GM06990 (cell line): ENCODE results near the gene CCDC88C.
"Not testable (repeated sequence)": the region's sequence is repeated elsewhere in the genome, so short reads cannot be mapped to it uniquely, and the experiment has no call there.

Source experiments
- DNase-seq: peaks from one replicate; pipeline ENCODE4 v3.0.0-alpha.2; 2011; ENCODE audit not compliant: insufficient read length; ENCODE audit errors: extremely low read depth
- H3K27me3 ChIP-seq: replicated peaks from 2 replicates; pipeline ENCODE4 v1.6.0; 2011; ENCODE audit warnings: low read length; ENCODE audit not compliant: control insufficient read depth, insufficient read depth
- H3K36me3 ChIP-seq: 2 replicates; pipeline ENCODE4 v1.5.1; 2011; ENCODE audit warnings: low read length; ENCODE audit not compliant: control insufficient read depth, insufficient read depth
- H3K4me3 ChIP-seq: replicated peaks from 2 replicates; pipeline ENCODE4 v1.5.1; 2011; ENCODE audit warnings: low read depth, mild to moderate bottlenecking, control low read depth, low read length
- CTCF ChIP-seq: IDR thresholded peaks from 2 replicates; pipeline ENCODE4 v1.5.1; 2011; ENCODE audit warnings: low read length, control low read depth, mild to moderate bottlenecking, inconsistent platforms; ENCODE audit not compliant: insufficient read depth, poor library complexity, severe bottlenecking

CCDC88C gene

GRCh38 chr14:91429385-91429784 is 11.8 kb upstream of the CCDC88C start:
- no peak for TF ChIP-seq CTCF
- Histone ChIP-seq H3K36me3 (no peaks in the 10 kb centered on the region), H3K27me3 (no peaks in the 10 kb centered on the region), H3K4me3 (no peak overlapping the region)
- DNase-seq = no peak

- not testable (repeated sequence) for H3K36me3 ChIP-seq, DNase-seq, H3K27me3 ChIP-seq, H3K4me3 ChIP-seq
Observed at GRCh38 chr14:91428931-91429330, 11.3 kb upstream of the CCDC88C start.

GRCh38 chr14:91425531-91425944 is 7.9 kb upstream of the CCDC88C start:
- H3K36me3 ChIP-seq, DNase-seq, H3K4me3 ChIP-seq, H3K27me3 ChIP-seq: not testable (repeated sequence)

GRCh38 chr14:91424813-91425530 is 7.4 kb upstream of the CCDC88C start:
- Histone ChIP-seq H3K27me3 (no peaks in the 10 kb centered on the region), H3K4me3 (no peak overlapping the region), H3K36me3 (no peaks in the 10 kb centered on the region)
- no peak for TF ChIP-seq CTCF
- no peak for DNase-seq

GRCh38 chr14:91420686-91421085 is 3.1 kb upstream of the CCDC88C start:
- no peak for TF ChIP-seq CTCF
- H3K36me3 ChIP-seq = no peaks in the 10 kb centered on the region
- DNase-seq = no peak
- H3K27me3 ChIP-seq = no peaks in the 10 kb centered on the region
- no peak overlapping the region for H3K4me3 ChIP-seq

GRCh38 chr14:91419451-91419850 is 1.8 kb upstream of the CCDC88C start:
- DNase-seq = no peak
- no peaks in the 10 kb centered on the region for H3K27me3 ChIP-seq
- no peaks in the 10 kb centered on the region for H3K36me3 ChIP-seq
- no peak overlapping the region for H3K4me3 ChIP-seq
- no peak for TF ChIP-seq CTCF

GRCh38 chr14:91419044-91419397 is 1.4 kb upstream of the CCDC88C start:
- no peak for TF ChIP-seq CTCF
- no peaks in the 10 kb centered on the region for H3K27me3 ChIP-seq
- DNase-seq = no peak
- no peaks in the 10 kb centered on the region; the same call in 1 of the 2 replicates for H3K36me3 ChIP-seq
- H3K4me3 ChIP-seq = no peak overlapping the region
